Tibial artery (tissue), 4 donors: Measurements from ENCODE around the gene C6.

ENCODE experiments used
- DNase-seq, 2 donors: peaks; one replicate each; pipeline ENCODE4 v3.0.0-alpha.2; 2019
- H3K27ac ChIP-seq, 2 donors: fragments of 200-600 bp; sonication (generic) in 1 of 2; 1 replicate in 1 of 2; 2 replicates in 1 of 2; pipeline ENCODE4 v1.5.1; 2018 to 2019; ENCODE audit warnings: mild to moderate bottlenecking in 1 of 2
- H3K27me3 ChIP-seq, 2 donors: fragments of 200-600 bp; sonication (generic) in 1 of 2; one replicate each; pipeline versions ENCODE4 v1.5.1 to v1.6.0; 2016 to 2019
- H3K36me3 ChIP-seq, 3 donors: fragments of 200-600 bp; sonication (generic) in 2 of 3; one replicate each; pipeline ENCODE4 v1.5.1; 2016 to 2019; ENCODE audit warnings: mild to moderate bottlenecking in 2 of 3
- H3K4me1 ChIP-seq, 4 donors: fragments of 200-600 bp; sonication (generic) in 2 of 4; 1 replicate in 3 of 4; 2 replicates in 1 of 4; pipeline ENCODE4 v1.5.1; 2016 to 2019
- H3K4me3 ChIP-seq, 2 donors: fragments of 200-600 bp; sonication (generic) in 1 of 2; 1 replicate in 1 of 2; 2 replicates in 1 of 2; pipeline ENCODE4 v1.5.1; 2018 to 2019; ENCODE audit warnings: mild to moderate bottlenecking in 2 of 2
- H3K9me3 ChIP-seq, 3 donors: fragments of 200-600 bp; sonication (generic) in 1 of 3; one replicate each; pipeline ENCODE4 v1.5.1; 2016 to 2019
- intact Hi-C: fragments of 100-400 bp; cut with DNase I; formaldehyde crosslinking; loops from one replicate; pipeline ENCODE4 v1.15.0; 2023; ENCODE audit warnings: low total_unique reads
- TF ChIP-seq, protein P1 (sequence below), 2 experiments: fragments of 200-600 bp in 1 of 2; fragments of 450-650 bp in 1 of 2; IDR thresholded peaks; one replicate each; pipeline ENCODE4 v1.5.1; 2017 to 2019; ENCODE audit warnings: antibody characterized with exemption in 2 of 2, mild to moderate bottlenecking in 1 of 2, moderate library complexity in 1 of 2

C6 gene

DNA sequence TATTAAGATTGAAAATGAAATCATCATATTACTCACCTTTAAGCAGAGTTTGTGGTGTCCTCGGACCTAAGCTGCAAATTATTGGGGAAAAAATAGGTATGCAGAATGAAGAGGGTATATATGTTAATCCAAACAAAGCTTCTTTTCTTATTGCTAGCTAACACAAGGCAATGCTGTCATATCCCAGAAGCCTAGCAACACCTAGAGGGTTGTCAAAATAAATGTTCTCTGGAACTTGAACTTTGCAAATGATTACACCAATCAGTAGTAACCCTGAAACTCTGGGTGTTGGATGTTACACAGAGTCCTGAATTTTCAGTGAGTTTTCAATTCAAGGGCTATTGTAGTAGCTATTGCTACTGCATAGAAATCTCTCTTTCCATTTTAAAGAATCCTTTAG lies at the start of gene C6:
Gene C6 (minus strand): TSS at position 193 of the 400 bp plus-strand sequence. CDS start 10,302 bp downstream, outside the sequence.
- Histone ChIP-seq H3K27ac (no peak within 1 kb of the TSS), H3K4me3 (no peak within 1 kb of the TSS)

DNA sequence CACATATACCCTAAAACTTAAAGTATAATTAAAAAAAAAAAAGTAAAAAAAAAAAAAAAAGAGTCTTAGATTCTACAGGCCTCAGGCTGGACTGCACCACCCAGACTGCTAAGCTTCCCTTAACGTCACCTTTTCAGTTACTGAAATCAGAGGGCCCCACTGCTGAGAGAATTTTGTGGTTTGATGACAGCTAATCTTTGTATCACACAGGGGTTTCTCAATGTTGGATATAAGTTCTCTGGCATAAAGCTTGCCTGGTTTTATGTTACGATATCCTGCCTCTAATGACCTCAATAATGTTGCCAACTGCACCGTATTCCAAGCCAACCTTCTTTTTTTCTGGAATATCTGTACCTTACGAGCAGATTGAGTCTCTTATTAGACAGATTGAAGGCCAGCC lies 43.1 kb upstream of the C6 start:
- no peaks in the 10 kb centered on the region for H3K9me3 ChIP-seq
- no peaks in the 10 kb centered on the region for H3K27me3 ChIP-seq
- H3K4me3 ChIP-seq, result no peak overlapping the region
- H3K27ac ChIP-seq, result no peak overlapping the region
- peaks cover 0 to 23% (median 6%) of the 10 kb centered on the region in 4 donors for H3K4me1 ChIP-seq
- TF ChIP-seq, protein P1, sequence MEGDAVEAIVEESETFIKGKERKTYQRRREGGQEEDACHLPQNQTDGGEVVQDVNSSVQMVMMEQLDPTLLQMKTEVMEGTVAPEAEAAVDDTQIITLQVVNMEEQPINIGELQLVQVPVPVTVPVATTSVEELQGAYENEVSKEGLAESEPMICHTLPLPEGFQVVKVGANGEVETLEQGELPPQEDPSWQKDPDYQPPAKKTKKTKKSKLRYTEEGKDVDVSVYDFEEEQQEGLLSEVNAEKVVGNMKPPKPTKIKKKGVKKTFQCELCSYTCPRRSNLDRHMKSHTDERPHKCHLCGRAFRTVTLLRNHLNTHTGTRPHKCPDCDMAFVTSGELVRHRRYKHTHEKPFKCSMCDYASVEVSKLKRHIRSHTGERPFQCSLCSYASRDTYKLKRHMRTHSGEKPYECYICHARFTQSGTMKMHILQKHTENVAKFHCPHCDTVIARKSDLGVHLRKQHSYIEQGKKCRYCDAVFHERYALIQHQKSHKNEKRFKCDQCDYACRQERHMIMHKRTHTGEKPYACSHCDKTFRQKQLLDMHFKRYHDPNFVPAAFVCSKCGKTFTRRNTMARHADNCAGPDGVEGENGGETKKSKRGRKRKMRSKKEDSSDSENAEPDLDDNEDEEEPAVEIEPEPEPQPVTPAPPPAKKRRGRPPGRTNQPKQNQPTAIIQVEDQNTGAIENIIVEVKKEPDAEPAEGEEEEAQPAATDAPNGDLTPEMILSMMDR (IDR thresholded peaks at IDR 0.05), result no peak
- DNase-seq, result no peak
- intact Hi-C loops, result no loop called here
- no peaks in the 10 kb centered on the region for H3K36me3 ChIP-seq

More for the DNA sequence above, at the start of gene C6:
- TF ChIP-seq, protein P1 (IDR thresholded peaks at IDR 0.05), result no peak
- no peak for DNase-seq
- Histone ChIP-seq H3K9me3 (no peaks in the 10 kb centered on the region), H3K36me3 (no peaks in the 10 kb centered on the region), H3K27me3 (no peaks in the 10 kb centered on the region), H3K4me1 (no peaks in the 10 kb centered on the region)
- intact Hi-C loops, result no loop called here

DNA sequence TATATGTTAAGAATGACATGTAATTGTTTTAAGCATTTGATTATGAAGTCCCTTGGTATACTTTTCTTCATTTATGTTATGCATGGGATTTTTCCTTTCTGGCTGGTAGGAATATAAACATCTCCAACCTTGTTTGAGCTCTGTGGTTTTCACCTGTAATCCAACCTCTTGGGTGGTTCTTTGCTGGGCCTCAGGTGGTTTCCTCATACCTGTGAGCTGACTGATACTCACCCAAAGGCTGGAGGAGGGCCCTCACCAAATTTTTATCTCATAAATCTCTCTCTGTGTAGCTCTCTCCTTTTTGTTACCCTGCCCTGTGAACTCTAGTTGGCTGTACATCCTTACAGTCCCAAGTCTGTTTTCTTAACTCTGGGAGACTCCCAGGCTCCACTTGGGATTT lies 39.8 kb upstream of the C6 start:
- Histone ChIP-seq H3K27ac (no peak overlapping the region), H3K4me3 (no peak overlapping the region), H3K4me1 (peaks cover 0 to 23% (median 6%) of the 10 kb centered on the region in 4 donors), H3K9me3 (no peaks in the 10 kb centered on the region), H3K36me3 (no peaks in the 10 kb centered on the region), H3K27me3 (no peaks in the 10 kb centered on the region)
- DNase-seq, result no peak
- intact Hi-C loops, result no loop called here
- TF ChIP-seq, protein P1 (IDR thresholded peaks at IDR 0.05), result no peak

DNA sequence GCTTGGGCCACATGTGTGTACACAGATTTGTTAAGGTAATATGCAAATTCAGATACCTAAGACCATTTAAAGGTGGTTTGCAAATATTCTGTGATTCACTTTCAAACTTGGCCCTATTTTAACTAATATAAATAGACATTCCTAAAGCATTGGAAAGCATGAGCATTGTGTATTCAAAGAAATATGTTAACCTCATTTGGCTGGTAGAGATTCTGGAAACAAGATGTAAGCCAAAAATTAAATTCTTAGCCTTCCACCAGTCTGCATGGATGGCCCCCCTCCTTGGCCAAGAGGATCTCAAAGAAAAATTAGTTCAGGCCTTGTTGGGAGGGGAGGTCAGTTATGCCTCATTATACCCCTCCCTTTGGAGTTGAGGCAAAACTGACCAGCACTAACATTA lies 38.7 kb upstream of the C6 start:
- Histone ChIP-seq H3K27ac (peak overlapping the region in 1 of 2 donors; percentile 11), H3K4me3 (no peak overlapping the region), H3K36me3 (no peaks in the 10 kb centered on the region), H3K9me3 (no peaks in the 10 kb centered on the region), H3K4me1 (peaks cover 0 to 23% (median 6%) of the 10 kb centered on the region in 4 donors), H3K27me3 (no peaks in the 10 kb centered on the region)
- DNase-seq, result no peak
- TF ChIP-seq, protein P1 (IDR thresholded peaks at IDR 0.05), result no peak
- intact Hi-C loops, result no loop called here

DNA sequence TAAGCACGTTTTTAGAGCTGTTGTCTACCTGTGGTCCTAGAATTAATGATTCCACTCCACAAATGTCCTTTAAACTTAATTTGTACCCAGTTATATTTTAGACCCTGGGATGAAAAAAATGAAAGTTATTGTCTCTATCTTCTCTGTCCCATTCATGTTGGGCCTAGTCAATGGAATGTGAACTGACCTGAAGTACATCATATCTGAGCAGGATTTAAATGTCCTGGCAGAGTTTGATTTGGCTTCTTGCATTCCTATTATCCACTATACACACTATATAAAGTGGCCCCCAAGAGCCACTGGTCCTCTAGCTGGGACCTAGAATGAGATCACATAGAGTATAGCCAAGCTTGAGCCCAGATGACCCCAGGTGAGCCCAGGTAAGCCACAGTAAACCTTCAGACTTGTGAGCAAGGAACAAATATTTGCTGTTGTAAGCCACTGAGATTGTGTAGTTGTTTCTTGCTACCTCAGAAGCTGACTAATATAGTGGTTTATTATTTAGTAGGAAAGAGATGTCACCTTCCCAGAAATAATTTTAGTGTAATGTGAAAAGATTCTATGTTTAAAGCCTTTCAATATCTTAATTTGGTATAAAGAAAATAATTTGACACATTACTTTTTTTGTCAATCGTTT lies 37.1 kb upstream of the C6 start:
- TF ChIP-seq, protein P1 (IDR thresholded peaks at IDR 0.05), result no peak
- no peaks in the 10 kb centered on the region for H3K9me3 ChIP-seq
- intact Hi-C loops, result no loop called here
- no peak overlapping the region for H3K27ac ChIP-seq
- no peak overlapping the region for H3K4me3 ChIP-seq
- DNase-seq, result no peak
- H3K36me3 ChIP-seq, result no peaks in the 10 kb centered on the region
- no peaks in the 10 kb centered on the region for H3K27me3 ChIP-seq
- H3K4me1 ChIP-seq, result peaks cover 0 to 26% (median 6%) of the 10 kb centered on the region in 4 donors
